Neutrophil (primary cell): Measurements from ENCODE around the gene BMPR1B.

Source experiments
- H3K27ac ChIP-seq: fragments of 200-600 bp; sonication (generic); 2 replicates; pipeline ENCODE4 v1.5.1; 2016; ENCODE audit warnings: mild to moderate bottlenecking, moderate library complexity
- H3K27me3 ChIP-seq: fragments of 200-600 bp; sonication (generic); 2 replicates; pipeline ENCODE4 v1.6.0; 2016; ENCODE audit warnings: mild to moderate bottlenecking
- H3K36me3 ChIP-seq: fragments of 200-600 bp; sonication (generic); 2 replicates; pipeline ENCODE4 v1.5.1; 2017
- H3K4me1 ChIP-seq, 2 experiments: fragments of 200-600 bp in 1 of 2; sonication (generic) in 1 of 2; 1 replicate in 1 of 2; 2 replicates in 1 of 2; pipeline versions ENCODE4 v1.5.1 to v1.6.1; 2013 to 2016; ENCODE audit warnings: low read depth in 1 of 2, low read length in 1 of 2, mild to moderate bottlenecking in 1 of 2, moderate library complexity in 1 of 2; ENCODE audit not compliant: control insufficient read depth in 1 of 2, insufficient read depth in 1 of 2
- H3K4me3 ChIP-seq, 2 experiments: fragments of 200-600 bp in 1 of 2; sonication (generic) in 1 of 2; 1 replicate in 1 of 2; 2 replicates in 1 of 2; pipeline ENCODE4 v1.5.1; 2013 to 2016; ENCODE audit warnings: low read depth in 1 of 2, low read length in 1 of 2, mild to moderate bottlenecking in 1 of 2, moderate library complexity in 1 of 2
- H3K9me3 ChIP-seq: fragments of 200-600 bp; sonication (generic); 2 replicates; pipeline ENCODE4 v1.5.1; 2016
- CTCF ChIP-seq: fragments of 200-600 bp; sonication (generic); IDR thresholded peaks from 2 replicates; pipeline ENCODE4 v1.5.1; 2016; ENCODE audit warnings: antibody characterized with exemption

BMPR1B gene

DNA sequence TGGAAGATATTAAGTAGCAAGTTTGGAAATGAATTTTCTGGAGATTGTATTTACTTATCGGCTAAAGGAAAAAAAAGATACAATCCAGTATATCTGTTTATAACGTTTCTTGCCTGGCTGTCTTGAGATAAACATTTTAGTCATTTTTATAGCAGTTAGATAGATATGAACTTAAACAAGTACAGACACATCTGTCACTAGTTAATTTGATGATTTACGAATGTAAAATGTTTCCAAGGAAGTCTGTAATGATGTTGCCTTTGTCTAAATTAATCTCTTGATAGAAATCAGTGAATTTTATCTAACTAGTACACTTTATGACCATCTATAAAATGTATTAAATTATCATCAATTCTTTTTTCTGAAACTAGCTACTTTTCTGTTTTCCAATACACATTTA lies 5.7 kb downstream of the BMPR1B start:
- no peak overlapping the region for H3K4me3 ChIP-seq
- no peak overlapping the region for H3K27ac ChIP-seq
- H3K36me3 ChIP-seq: no peaks in the 10 kb centered on the region
- H3K27me3 ChIP-seq: peaks cover 63% of the 10 kb centered on the region
- TF ChIP-seq CTCF: no peak
- H3K9me3 ChIP-seq: no peaks in the 10 kb centered on the region
- no peaks in the 10 kb centered on the region for H3K4me1 ChIP-seq

DNA sequence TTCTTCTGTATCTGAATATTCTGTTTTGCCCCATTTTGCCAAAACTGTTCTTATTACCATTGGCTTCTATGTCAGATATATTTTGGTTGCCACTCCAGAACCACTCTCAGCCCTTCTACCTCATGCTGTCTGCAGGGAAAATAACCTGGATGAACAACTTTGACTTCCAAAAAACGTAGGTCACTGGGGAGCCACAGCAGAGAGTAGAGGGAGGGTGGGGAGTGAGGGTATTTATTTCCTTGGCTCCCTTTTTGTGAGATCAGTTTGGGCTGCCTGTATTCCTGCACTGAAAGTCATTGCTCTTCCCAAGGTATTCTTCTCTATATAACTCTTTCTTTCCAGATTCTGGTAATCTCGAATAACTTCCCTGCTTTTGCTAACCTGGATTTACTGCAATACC lies 6.3 kb downstream of the BMPR1B start:
- H3K9me3 ChIP-seq: no peaks in the 10 kb centered on the region
- no peaks in the 10 kb centered on the region for H3K36me3 ChIP-seq
- H3K27ac ChIP-seq: no peak overlapping the region
- no peak overlapping the region for H3K4me3 ChIP-seq
- H3K4me1 ChIP-seq: no peaks in the 10 kb centered on the region
- H3K27me3 ChIP-seq: peaks cover 57% of the 10 kb centered on the region
- TF ChIP-seq CTCF: no peak

GRCh38 chr4:94765174-94765573 lies 7.4 kb downstream of the BMPR1B start:
- H3K4me1 ChIP-seq: no peaks in the 10 kb centered on the region
- no peak overlapping the region for H3K27ac ChIP-seq
- H3K36me3 ChIP-seq: no peaks in the 10 kb centered on the region
- peaks cover 46% of the 10 kb centered on the region for H3K27me3 ChIP-seq
- H3K9me3 ChIP-seq: no peaks in the 10 kb centered on the region
- H3K4me3 ChIP-seq: no peak overlapping the region
- no peak for TF ChIP-seq CTCF

DNA sequence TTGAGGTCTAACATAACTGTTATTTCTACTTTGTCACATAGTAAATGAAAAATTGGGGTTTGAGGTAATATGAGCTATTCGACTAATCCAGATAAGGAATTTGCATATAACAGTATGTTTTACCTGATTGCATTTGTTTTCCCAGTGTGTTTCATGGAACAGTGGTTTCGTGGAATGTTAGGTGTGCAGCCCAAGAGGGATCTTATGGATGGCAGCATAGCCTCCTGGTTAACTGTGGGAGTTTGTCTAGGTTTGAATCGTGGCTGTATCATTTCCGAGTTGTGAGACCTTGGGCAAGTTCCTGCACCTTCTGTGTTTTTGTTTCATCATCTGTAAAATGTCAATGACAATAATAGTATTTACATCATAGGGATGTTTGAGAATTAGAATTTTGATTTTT lies 7.9 kb downstream of the BMPR1B start:
- H3K9me3 ChIP-seq: no peaks in the 10 kb centered on the region
- peaks cover 41% of the 10 kb centered on the region for H3K27me3 ChIP-seq
- no peak for TF ChIP-seq CTCF

GRCh38 chr4:94766856-94767255 lies 9.1 kb downstream of the BMPR1B start:
- no peak for TF ChIP-seq CTCF
- peaks cover 29% of the 10 kb centered on the region for H3K27me3 ChIP-seq
- H3K9me3 ChIP-seq: no peaks in the 10 kb centered on the region
- H3K4me3 ChIP-seq: no peak overlapping the region
- no peaks in the 10 kb centered on the region for H3K36me3 ChIP-seq
- H3K27ac ChIP-seq: no peak overlapping the region
- H3K4me1 ChIP-seq: no peaks in the 10 kb centered on the region

More for the DNA sequence above, 7.9 kb downstream of the BMPR1B start:
- Histone ChIP-seq H3K36me3 (no peaks in the 10 kb centered on the region), H3K4me1 (no peaks in the 10 kb centered on the region), H3K27ac (no peak overlapping the region), H3K4me3 (no peak overlapping the region)

- Histone ChIP-seq H3K9me3 (no peaks in the 10 kb centered on the region), H3K27ac (no peak overlapping the region), H3K4me3 (no peak overlapping the region), H3K4me1 (no peaks in the 10 kb centered on the region), H3K36me3 (no peaks in the 10 kb centered on the region), H3K27me3 (peaks cover 23% of the 10 kb centered on the region)
- TF ChIP-seq CTCF: no peak
Measured at GRCh38 chr4:94767446-94767845, 9.7 kb downstream of the BMPR1B start.
